NB4 (cell line): Measurements from ENCODE around the gene ITGA8.

ENCODE experiments used
- MAX ChIP-seq: IDR thresholded peaks from 2 replicates; pipeline ENCODE4 v1.6.1; 2011; ENCODE audit warnings: low read depth, low read length
- TF ChIP-seq, protein P1 (sequence below): IDR thresholded peaks from one replicate; pipeline ENCODE4 v1.5.1; 2012; ENCODE audit warnings: low read depth, low read length

DNA sequence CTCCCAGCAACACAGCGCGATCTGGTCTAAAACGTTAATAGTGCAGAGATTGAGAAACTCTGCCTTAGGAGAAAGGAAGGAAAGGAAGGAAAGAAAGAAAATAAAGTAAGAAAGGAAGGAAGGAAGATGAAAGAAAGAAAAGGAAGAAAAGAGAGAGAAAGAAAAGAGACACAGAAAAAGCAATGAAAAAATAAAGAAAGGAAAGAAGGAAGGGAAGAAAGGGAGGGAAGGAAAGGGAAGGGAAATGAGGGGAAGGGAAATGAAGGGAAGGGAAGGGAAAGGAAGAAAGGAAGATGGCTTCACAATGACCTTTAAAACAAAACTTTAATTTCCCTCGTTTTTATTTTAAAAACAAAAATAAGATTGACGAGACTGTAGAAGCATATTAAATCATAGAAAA lies 173.1 kb downstream of the ITGA8 start:
- TF ChIP-seq, protein P1, sequence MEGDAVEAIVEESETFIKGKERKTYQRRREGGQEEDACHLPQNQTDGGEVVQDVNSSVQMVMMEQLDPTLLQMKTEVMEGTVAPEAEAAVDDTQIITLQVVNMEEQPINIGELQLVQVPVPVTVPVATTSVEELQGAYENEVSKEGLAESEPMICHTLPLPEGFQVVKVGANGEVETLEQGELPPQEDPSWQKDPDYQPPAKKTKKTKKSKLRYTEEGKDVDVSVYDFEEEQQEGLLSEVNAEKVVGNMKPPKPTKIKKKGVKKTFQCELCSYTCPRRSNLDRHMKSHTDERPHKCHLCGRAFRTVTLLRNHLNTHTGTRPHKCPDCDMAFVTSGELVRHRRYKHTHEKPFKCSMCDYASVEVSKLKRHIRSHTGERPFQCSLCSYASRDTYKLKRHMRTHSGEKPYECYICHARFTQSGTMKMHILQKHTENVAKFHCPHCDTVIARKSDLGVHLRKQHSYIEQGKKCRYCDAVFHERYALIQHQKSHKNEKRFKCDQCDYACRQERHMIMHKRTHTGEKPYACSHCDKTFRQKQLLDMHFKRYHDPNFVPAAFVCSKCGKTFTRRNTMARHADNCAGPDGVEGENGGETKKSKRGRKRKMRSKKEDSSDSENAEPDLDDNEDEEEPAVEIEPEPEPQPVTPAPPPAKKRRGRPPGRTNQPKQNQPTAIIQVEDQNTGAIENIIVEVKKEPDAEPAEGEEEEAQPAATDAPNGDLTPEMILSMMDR: no peak
- TF ChIP-seq MAX: no peak
